HS-27A (cell line): Measurements from ENCODE around the gene PROP1.
"Not testable (repeated sequence)": the region's sequence is repeated elsewhere in the genome, so short reads cannot be mapped to it uniquely, and the experiment has no call there.

ENCODE experiments used
- DNase-seq: peaks from one replicate; pipeline ENCODE4 v3.0.0-alpha.2; 2012; ENCODE audit warnings: low read depth, missing footprints

Gene PROP1

DNA sequence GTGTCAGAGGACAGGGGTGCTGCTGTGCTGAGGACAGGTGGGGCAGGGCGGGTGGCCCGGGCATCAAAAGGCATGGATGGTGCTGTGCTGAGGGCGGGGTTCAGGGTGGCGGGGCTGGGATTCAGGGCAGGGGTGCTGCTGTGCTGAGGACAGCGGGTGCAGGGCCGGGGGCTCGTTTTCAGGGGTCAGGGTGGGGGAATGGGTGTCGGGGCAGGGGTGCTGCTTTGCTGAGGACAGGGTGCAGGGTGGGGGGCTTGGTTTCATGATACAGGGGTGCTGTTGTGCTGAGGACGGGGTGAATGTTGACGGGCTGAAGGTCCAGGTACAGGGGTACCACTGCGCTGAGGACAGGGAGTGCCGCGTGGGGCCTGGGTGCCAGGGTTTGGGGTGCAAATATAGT is 50.9 kb downstream of the PROP1 start:
- DNase-seq, result not testable (repeated sequence)

DNA sequence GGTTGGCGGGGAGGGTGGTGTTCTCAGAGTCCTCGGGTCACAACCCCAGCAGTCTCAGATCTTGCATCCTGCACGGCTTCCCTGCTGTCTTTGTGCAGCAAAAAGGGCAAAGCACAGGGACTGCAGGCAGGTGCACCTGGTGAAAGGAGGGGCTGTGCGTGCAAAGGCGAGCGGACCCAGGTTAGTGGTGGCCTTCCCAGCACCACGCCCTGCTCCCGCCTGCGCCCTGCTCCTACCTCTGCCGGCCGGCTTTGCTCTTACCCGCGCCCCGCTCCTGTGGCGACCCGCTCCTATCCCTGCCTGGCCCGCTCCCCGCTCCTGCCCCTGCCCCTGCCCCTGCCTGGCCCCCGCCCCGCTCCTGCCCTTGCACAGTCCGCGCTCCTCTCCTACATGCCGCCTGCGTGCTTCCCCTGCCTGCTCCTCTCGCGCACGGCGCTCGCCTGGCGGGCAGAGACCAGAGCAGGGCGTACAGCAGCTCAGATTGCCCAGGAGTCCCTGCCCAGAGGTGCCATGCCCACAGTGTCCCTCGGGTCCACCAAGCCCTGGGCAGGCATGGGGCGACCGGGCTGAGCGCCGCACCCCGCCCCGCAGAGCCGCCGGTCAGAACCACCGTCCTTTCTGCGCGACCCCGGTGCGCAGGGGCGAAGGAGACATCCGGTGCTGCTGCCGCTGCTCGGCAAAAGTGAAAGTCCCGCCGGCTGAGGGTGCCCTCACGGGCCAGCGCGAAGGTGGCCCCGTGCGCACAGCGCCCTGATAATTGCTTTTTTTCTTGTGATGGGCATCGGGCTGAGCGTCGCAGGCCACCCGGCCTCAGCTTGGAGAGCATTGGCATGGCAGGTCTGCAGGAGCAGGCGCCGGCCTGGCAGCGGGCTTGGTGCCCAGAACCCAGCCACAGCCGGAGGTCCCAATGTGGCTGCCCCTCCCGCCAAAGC is 52.0 kb downstream of the PROP1 start:
- DNase-seq, result not testable (repeated sequence)

DNA sequence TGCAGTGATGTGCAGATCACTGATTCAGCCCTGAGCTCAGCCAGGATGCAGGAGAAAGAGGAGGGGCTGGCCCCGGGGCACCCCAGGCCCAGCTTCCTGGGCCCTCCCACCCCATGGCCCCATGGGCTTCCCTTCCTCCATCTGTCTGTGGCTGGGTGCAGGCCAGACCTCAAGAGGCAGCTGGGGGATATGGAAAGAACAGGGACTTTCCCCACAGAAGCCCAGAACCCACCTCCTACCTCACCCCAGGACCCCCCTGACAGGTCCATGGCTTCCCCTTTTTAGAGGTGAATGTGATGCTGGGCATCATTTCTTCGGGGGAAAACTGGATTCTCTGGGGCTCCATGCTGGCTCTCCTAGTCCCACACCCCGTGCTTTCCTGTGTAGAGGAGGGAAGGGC is 53.1 kb downstream of the PROP1 start:
- not testable (repeated sequence) for DNase-seq
